GM19043 (cell line): Measurements from ENCODE around the gene IQCN.
A peak's percentile ranks its signal among the peaks of the same experiment; 100 is the strongest.

Experiments used
- ATAC-seq: cut with Tn5 transposase; IDR thresholded peaks from one replicate; pipeline ENCODE4 v1.9.1; 2021; ENCODE audit warnings: low read depth; ENCODE audit not compliant: unreplicated experiment

Gene IQCN, protein sequence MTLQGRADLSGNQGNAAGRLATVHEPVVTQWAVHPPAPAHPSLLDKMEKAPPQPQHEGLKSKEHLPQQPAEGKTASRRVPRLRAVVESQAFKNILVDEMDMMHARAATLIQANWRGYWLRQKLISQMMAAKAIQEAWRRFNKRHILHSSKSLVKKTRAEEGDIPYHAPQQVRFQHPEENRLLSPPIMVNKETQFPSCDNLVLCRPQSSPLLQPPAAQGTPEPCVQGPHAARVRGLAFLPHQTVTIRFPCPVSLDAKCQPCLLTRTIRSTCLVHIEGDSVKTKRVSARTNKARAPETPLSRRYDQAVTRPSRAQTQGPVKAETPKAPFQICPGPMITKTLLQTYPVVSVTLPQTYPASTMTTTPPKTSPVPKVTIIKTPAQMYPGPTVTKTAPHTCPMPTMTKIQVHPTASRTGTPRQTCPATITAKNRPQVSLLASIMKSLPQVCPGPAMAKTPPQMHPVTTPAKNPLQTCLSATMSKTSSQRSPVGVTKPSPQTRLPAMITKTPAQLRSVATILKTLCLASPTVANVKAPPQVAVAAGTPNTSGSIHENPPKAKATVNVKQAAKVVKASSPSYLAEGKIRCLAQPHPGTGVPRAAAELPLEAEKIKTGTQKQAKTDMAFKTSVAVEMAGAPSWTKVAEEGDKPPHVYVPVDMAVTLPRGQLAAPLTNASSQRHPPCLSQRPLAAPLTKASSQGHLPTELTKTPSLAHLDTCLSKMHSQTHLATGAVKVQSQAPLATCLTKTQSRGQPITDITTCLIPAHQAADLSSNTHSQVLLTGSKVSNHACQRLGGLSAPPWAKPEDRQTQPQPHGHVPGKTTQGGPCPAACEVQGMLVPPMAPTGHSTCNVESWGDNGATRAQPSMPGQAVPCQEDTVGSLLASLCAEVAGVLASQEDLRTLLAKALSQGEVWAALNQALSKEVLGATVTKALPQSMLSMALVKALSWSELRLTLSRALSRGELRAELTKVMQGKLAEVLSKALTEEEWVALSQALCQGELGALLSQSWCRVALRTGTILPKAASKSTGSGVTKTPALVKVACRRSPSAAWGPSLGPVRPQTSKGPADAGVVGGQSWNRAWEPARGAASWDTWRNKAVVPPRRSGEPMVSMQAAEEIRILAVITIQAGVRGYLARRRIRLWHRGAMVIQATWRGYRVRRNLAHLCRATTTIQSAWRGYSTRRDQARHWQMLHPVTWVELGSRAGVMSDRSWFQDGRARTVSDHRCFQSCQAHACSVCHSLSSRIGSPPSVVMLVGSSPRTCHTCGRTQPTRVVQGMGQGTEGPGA (N-terminal part only)

DNA sequence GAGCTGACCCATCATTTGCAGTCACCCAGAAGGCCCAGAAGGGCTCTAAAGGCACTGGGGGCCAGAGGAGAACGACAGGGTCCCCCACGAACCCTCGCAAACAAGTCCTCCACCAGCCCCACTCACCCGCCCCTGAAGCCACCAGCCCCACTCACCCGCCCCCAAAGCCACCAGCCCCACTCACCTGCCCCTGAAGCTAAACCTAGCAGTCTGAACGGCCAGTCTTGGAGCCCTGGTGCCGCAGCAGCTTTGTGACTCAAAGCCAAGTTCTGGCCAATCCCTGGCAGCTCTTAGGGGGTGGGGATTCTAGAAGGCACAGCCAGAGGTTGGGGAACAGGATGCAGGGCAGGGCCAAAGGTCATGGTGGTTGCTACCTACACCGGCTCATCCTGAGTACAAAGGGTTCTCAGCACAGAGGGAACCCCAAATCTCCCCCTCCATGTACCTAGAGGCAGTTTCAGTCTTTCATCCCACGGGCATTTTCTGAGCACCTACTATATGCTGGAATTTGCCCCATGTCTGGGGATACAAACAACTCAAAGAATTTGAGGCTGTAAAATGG is at the start of gene IQCN:
Gene IQCN (minus strand): TSS at position 234 of the 562 bp plus-strand sequence. CDS start 4,974 bp downstream, outside the sequence.
- ATAC-seq: no peak

DNA sequence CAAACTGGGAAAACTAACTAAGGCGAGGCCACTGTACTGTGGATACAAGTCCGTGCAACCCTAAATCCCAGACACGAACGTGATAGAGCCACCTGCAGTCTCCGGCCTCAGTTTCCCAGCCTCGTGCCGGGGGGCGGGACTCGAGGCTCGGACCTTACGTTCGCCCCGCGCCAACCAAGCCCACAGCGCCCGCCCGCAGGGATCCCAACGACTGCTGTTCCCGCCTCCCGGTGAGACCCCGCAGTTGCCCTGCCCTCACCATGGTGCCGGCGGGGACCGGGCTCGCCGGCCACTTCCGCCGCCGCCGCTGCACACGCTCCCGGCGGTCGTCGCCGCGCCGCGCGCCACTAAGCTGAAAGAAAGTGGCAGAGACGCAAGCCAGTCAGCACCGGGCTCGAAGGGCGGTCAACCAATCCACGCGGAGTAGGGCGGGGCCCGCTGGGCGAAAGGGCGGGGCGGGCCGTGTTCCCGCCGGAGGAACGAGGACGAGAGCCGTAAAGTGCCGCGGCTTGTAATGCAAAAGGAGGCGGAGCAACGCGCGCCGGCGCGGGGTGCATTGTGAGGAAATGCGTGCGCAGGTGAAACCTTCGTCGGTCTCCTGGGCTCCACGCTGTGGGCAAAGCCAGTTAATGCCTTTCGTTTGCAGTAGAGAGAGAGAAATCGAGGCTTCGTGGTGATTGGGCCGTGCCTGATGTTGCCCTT is 48.7 kb upstream of the IQCN start, which contains the start of gene LSM4:
Gene LSM4 (minus strand): TSS at position 318 of the 702 bp plus-strand sequence. CDS start 56 bp downstream, at position 262.
- peak; percentile 91 for ATAC-seq

DNA sequence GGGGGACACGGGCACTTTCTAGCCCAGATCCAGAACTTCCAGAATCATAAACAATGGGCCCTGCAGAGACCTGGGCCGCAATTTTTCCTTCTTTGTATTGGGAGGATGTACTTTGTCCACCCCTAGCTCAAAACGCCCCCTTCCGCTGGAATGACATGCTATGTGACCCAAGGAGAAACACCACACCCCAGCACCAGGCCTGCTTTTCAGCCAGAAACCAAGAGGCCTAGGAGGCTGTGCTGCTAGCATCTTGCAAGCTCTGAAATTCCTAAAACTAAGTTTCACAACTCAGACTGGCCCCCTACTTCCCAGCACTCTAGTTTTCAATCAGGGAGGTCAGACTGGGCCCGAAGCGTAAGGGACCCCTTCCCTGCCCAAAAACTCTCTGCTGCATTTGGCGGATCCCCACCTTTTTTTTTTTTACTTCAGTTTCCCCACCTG is 48.1 kb upstream of the IQCN start:
- no peak for ATAC-seq

DNA sequence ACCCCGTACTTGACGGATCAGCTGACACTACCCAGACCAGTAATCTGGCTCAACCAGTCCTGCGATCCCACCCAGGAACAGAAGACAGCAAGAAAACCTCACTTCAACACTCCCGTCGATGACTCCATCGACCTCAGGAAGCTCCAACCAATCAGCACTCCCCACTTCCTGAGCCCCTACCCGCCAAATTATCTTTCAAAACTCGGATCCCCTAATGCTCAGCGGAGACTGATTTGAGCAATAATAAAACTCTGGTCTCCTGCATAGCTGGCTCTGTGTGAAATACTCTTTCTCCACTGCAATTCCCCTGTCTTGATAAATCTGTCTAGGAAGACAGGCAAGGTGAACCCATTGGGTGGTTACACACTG is 47.5 kb upstream of the IQCN start:
- no peak for ATAC-seq

DNA sequence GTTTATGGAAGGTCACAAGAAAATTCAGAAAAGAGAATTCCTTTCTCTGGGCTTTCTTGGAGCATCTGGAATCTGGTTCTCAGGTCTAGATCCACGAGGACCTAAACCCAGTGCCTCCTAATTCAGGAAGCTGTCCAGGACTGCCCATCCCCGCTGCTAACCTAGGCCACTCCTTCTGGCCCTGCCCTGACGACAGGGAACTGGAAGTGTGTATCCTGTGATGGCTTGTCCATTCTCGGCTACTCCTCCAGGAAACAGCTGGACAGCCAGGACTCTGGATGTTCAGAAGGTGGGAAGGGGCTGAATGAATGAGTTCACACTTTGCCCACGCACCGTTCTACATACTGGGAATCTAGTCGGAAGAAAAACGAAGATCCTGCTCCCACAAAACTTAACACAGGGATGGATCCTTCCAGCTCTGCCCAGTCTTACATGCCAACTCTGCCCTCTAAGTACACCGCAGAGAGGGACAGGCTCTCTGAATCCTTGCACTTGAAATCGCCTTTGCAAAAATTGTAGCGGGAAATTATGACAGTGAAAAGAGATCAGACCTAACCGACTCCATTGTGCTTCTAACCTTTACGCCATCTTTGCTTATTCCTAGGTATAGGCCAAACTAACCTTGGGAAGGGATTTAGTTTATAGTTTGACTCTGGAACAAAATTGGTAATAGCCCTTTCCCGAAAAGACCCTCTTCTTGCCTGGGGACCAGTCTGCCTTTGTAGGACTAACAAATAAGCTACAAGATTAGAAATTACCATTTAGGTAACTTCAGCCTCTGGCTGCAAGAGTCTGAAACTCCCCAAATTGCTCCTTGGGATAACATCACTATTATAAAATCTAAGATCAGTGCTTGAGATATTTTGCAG is 46.8 kb upstream of the IQCN start:
- ATAC-seq: no peak

DNA sequence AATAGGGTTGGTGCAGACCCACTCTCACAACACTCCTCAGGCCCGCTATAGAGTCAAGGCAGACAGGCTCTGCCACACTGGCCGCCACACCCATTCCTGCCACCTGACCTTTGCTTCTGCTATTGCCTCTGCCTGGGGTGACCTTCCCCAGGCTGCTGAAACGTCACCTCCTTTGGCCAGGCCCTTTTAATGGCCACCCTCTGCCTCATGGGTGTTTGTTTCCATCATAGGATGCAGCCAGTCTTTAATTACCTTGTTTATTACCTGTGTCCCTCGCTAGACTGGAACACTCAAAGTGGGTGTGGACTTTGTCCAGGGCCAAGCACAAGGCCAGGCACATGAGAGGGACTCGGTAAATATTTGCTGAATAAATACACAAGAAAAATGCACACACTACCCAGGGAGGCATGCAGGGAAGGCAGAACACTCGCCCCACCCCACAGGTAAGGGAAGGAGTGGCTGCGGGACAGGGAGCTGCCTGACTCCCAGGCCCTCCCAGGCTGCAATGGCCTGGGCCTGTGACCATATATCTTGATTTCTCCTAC is 45.4 kb upstream of the IQCN start:
- no peak for ATAC-seq

DNA sequence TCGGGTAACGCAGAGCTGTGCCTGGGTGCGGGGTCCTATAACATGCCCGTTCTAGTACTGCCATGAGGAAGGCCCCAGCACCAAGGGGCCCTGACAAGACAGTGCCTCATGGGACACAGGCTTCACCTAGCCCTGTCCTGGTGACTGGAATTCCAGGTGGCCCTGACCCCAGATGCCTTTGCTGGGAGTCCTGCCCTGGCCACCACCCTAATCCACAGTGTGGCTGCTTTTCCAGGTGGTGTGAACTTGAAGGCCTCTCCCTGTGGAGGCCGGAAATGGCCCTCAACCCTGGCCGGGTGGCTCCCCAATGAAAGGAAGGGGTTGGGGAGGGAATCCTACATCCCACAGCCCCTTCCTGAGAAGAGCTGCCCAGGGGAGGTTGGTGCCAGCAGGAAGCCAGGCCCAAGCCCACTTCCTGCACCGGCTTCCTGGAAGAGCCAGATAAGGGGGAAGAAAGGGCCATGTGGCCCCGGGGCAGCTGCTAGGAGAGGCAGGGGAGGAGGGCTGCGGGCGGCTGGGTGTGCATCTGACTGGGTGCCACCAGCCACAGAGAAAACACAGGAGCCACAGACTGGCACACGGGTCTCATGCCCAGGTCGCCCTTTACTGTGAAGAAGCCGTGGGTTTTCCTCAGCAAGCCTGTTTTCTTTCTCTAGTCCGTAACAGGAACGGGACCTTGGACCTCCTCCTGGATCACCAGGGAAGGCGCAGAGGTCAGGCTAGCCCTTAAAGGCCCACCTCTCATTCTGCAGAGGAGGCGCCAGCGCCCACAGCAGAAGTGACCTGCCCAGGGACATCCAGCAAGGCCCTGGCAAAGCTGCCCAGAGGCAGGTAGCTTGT is 43.9 kb upstream of the IQCN start:
- no peak for ATAC-seq

DNA sequence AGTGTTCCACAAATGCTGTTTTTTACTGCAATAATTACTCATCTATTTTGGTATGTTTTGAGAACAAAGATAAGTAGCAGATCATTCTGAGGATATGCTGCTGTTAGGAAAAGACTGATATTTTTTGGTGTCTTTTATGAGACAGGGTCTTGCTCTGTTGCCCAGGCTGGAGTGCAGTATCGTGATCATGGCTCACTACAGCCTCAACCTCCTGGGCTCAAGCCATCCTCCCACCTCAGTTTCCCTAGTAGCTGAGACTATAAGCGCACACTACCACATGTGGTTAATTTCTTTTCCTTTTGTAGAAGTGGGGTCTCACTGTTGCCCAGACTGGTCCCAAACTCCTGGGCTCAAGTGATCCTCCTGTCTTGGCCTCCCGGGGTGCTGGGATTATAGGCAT is 39.1 kb upstream of the IQCN start:
- ATAC-seq: no peak

DNA sequence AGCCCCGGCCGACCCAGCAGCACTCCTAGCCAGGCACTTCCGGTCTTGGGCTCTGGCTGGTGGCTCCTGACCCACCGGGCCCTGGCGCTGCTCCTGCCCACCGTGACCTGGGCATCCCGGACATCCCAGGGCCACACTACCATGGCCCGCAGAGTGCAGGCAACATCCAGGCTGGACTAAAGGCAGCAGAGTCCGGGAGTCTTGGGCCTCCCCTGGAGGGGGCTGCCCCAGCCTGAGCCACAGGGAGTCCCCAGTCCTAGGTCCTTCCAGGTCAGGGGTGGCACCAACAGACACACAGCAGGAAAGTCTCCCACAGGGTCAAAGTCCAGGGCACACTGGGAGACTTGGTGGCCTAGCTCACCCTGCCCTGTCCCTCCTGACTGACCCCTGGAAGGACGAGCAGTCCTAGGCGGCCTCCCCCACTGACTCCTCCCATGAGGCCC is 37.9 kb upstream of the IQCN start:
- no peak for ATAC-seq

DNA sequence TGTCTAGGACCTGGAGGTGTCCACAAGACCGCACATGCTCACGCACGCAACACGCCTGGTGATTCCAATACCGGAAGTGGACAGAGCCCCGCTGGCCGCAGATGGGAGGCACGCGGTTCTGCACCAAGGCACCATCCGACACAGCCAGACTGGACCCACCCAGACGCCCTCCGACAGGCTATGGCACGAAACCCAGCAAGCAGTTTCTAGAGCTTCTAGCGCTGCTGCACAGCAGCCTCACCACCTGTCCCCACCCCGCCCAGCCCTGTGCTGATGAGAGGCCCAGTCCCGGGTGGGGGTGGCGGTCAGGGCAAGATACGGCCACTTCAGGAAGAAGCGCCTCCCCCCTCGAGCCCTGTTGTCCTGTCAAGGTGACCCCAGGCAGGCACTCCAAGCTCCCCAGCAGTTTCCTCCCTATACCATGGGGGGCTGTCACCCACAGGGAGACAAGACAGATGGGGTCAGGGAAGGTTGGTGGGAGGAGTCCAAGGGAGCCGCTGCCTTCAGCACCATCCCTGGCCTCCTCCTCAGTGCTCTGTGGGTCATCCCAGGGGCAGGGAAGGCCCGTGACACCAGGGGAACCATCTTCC is 37.3 kb upstream of the IQCN start:
- no peak for ATAC-seq

DNA sequence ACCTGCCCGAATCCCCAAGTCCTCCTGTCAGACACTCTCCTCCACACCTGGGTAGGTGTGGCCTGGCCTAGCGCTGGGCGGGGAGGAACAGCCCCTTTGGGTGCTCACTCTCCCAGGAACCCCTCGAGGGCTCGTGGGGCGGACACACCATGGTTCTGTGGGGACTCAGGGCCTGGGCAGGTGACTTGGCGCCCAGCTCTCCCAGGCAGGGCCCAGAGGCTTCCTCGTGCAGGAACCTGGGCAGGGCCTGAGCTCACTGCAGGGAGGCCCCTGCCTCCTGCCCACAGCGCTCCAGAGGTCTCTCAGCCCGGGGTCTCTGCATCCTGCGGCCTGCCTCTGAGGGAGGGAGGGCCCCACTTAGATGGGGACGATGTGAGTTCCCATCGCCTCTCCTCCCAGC is 36.7 kb upstream of the IQCN start:
- ATAC-seq: no peak

DNA sequence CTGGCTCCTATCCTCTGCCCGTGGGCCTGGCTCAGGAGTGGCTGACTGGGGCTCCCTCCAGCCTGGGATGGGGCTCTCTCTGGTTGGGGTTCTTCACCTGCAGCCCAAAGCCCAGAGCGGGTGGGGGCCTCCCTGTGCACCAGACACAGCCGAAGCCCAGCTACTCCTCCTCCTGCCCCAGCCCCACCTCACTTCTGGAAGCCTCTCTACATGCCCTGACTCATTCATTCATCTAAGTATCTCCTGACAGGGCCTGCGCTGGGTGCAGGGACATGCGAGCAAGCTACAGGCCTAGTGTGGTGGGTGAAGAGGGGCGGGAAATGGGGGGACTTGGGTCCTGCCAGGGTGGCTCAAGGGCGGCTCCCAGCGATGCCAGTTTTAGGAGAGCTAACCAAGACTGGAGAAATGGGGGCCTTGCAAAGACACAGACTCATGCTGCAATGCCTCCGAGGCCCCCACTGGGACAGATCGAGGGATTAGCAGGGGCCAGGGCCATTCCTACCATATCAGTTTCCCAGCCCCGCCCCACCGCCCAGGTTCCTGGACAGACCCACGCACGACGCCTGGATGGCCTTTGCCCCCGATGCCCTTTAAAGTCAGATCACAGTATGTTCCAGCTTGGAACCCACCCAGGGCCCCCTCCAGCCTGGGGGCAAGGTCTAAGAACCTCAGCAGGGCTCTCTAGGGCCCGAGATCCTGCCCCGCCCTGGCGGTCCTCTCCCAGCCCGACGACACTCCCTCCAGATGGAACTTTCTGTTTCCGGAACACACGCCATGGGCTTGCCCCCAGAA is 36.1 kb upstream of the IQCN start:
- ATAC-seq: no peak

DNA sequence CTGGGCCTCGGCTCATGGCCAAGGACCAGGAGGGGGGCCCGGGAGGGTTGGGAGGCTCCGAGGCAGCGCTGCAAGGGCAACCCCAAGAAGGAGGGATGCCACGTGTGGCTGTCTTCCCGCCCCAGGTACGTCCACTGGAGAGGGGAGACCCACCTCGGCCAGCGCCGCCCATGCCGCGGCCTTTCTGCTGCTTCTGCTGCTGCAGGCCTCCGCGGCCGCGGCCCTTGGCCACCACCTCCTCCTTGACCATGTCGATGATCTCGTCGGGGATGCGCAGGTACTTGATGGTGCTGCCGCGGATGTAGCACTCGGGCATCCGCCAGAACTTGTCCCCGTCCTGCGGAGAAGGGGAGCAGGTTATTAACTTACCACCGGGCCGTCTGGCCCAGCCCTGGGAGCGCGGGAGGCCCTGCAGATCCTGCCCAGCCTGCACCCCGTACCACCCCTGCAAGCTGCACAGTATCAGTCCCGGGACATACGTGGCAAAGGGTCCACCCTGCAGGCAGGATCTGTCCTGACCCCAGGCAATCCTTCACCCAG is 35.3 kb upstream of the IQCN start:
- ATAC-seq: no peak

DNA sequence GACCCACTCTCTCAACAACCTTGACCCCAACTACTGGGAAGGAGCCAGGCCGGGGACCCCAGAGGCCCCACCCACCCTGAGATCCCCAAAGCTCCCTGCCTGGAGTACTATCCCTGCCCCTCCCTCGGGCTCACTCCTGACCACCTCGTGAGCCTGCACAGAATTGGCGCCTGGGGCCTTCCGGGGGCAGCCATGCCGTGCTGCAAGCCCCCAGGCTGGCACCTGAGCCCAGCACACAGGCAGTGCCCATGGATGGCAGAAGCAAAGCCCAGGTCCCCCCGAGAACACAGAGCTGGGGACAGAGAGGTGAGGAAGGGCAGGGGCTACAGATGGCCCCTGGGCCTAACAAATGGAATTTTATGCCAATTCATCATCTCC is 34.7 kb upstream of the IQCN start:
- no peak for ATAC-seq

DNA sequence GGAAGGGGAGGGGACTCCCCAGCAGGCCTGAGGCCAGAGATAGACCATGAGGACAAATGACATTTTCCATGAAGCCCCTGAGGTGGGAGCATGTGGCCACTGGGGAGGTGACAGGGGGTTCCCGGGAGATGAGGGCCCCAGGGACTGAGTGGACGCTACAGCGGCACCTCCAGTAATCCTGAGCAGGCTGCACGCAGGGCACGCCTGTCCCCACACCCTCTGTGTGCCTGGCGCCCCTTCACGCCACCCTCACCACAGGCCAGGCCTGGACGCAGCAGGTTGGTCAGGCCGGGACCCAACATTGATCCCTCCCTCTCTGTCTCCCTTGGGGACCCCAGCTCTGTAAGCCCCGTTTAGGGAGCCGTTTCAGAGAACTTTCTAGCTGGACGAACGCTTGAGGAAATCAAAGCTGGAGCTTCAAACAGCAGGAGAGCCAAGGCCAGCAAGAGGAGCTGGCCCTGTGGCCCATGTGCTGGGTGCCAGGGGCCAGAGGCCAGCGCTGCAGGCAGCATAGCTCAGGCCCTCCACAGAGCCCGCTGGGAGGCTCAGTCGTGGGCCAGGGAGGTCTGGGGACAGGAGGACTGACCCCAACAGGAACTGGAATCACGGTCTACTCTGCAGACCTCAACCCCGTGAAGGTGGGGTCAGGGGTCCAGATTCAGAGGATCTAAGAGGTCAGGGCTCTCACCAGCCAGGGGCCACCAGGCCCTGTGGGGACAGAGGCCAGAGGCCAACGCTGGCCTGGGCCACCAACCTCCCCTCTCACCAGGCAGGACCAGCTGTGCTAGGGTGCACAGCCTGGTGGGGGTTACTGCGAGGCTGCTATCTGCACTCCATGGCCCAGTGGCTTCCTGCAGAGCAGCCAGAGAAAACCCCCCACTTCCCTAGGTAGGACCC is 34.0 kb upstream of the IQCN start:
- no peak for ATAC-seq
